Activated T-cell treated with anti-CD3 and anti-CD28 coated beads, Interleukin-2, amount 50 U/mL, for 1 hour (primary cell): ENCODE results near the gene UBA5.

Source experiments
- DNase-seq: peaks from one replicate; pipeline ENCODE4 v3.0.0-alpha.2; 2020

Gene UBA5

DNA sequence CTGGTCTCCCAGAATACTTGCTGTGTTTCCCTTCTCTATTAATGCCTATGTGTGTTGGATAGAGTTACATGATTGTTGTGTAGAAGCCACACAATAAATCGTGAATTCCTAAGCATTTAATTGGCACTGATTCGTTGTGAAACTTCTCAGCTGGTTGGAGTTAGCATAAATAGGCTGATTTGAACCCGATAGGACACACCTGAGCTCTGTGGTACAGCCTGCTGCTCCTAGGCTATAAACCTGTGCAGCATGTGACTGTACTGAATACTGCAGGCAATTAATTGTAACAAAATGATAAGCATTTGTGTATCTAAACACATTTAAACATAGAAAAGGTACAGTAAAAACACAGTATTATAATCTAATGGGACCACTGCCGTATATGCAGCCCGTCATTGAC, 5.4 kb upstream of the UBA5 start:
- no peak for DNase-seq

DNA sequence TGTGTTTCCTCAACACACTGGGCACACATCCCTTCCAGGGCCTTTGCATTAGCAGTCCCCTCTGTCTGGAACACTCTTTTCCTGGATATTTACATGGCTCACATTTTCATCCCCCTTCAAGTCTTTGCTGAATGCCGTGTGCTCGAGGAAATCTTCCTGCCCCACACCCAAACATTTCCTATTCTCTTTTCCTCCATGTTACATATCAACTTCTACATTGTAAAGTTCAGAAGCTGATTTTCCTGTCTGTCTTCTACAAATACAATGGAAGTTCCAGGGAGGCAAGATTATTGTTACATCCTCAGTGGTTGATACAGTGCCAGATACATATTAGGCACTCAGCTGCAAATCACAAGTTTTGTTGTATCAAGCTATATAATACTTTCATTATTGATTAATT, 4.7 kb upstream of the UBA5 start:
- DNase-seq, result no peak

- DNase-seq, result no peak
These were observed 2.0 kb upstream of the UBA5 start for GRCh38 chr3:132657869-132658747.

DNA sequence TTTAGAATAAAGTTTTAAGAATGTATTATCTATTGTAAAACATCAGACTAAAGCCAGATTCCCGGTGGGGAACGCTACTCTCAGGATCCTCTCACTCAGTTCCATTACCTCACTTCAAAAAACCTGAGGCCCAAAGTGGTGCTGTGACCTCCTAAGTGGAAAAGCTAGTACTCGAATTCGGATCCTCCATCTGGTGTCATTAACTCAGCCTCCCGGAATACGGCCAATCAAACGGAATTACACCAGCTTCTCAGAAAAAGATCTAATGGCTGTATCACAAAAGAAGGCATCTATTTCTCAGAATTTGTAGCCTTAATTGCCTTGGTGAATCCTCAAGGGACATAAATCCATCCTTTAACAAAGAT, 1.1 kb upstream of the UBA5 start:
- DNase-seq, result no peak

DNA sequence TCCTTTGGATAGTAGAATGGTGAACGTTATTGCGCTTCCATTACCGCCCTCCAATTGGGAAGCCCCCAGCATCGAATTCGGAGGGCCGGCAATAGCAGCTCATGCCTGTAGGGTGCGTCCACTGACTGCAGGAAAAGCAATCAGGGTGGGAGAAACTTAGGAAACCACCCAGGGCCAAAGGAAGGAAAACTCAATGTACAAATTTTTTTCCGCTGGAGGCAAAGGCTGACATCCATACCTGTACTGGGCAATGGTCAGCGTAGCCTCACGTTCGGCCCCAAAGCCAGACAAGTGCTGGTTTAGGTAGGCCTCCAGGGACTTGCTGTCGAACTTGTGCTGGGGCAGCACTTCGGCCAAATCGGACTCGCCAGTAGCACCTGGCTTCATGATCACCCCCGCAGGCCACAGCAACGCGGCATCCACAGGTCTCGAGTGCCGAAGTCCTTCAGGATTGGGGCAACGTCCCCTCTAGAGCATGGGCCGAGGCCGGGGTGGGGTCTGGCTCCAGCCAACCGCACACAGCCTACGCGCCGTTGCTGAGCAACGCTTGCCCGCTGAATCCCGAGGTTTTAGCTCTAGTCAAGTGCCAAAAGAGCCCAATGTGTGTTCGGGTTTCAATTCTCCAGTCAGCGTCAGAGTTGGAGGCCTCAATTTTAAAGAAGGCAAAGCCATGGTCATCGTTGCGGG, 621 bp upstream of the UBA5 start, which contains the start of gene ACAD11:
Gene ACAD11, minus strand, starts transcription at position 445 of the 687 bp plus-strand sequence. Its CDS starts 58 bp downstream, at position 387.
- no peak for DNase-seq

- DNase-seq, result no peak
These were observed 612 bp downstream of the UBA5 start for GRCh38 chr3:132660811-132661070.

GRCh38 chr3:132661101-132661500, 972 bp downstream of the UBA5 start:
- DNase-seq, result no peak

DNA sequence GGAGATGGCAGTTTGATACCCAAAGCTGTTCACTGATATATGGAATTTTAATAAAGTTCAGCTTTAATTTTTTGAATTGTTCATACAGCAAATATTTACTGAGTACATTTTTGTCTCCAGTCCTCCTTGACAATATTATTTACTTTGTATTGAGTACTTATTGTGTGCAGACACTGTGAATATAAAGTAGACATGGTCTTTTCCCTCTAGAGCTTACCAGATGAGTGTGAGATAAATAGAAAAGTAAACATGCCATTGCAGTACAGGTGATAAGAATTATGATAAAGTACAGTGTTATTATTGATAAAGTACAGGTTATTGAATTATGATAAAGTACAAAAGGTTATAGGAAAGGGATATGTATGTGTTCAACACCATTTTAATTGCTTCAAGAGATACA, 2.1 kb downstream of the UBA5 start:
- DNase-seq, result no peak

DNA sequence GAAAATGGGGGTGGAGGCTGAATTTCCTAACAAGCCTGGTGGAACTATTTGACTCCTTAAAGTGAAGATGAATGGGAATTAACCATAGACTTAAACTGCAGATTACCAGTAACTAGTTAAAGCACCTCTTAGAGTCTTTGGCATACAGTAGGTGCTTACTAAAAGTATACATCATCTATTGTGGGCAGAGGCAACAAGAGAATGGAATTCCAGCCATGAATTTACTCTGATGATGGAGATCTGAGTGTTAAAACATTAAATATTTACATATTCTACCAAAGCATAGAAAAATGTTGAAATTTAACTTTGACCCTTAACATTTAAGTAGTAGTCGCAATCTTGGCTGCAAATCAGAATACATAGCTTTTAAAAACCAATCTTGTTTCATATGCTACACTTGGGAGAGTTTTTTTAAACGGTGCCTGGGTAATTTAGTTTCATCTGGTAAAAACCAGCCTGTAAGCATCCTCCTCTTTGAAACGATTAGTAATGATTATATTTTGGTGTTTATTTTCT, 5.2 kb downstream of the UBA5 start:
- DNase-seq, result no peak

GRCh38 chr3:132669256-132669777, 9.2 kb downstream of the UBA5 start:
- DNase-seq, result no peak

- no peak for DNase-seq
These were observed 15.3 kb downstream of the UBA5 start for GRCh38 chr3:132675408-132675807.

- DNase-seq, result no peak
These were observed 19.8 kb downstream of the UBA5 start for GRCh38 chr3:132679911-132680310.

DNA sequence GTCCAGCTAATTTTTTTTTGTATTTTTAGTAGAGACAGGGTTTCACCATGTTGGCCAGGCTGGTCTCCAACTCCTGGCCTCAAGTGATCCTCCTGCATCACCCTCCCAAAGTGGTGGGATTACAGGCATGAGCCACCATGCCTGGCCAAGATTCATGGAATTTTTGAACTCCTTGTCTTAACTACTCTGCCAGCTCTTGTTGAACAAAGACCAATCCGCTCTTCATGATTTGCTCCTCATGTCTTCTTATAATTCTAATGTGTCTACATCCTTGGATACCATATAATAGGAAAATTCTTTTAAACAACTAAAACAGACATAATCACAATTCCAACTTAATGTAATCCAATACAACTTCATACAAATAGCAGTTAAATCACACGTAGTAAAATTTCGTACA, 21.3 kb downstream of the UBA5 start:
- DNase-seq, result no peak

- no peak for DNase-seq
These were observed 22.1 kb downstream of the UBA5 start for GRCh38 chr3:132682201-132682600.

DNA sequence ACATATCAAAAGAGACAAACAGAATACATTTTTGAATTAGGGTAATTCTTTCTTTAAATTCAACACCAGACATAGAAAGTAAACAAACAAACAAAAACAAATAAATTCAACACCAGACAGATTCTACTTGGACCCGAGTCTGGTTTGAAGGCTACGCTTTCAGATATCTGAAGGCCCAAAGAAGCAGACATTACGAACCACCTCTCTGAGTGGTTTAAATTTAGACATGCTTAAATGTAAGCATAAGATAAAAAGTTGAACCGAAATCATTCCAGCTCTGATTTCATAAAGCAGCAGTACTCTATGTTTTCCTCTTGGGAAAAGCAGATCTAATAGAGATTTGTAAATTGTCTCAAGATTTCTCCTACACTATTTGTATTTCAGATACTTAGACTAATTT, 29.9 kb downstream of the UBA5 start:
- no peak for DNase-seq

DNA sequence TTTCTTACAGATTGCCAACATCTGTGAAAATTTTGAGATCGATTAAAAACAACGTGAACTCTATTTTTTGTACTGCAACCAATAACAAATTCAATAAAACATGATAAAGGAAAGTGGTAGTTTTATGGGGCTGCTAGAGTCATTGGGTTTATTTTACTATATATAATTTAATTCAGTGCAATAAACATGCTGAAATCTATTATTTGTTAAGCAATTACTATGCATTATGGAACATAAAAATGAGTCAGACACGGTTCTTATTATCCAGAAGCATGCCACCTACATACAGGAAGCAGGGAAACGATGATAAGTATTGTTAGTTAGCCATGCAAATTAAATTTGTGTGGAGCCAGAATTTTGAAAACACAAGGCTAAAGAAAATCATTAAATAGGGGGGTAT, 34.9 kb downstream of the UBA5 start:
- no peak for DNase-seq

DNA sequence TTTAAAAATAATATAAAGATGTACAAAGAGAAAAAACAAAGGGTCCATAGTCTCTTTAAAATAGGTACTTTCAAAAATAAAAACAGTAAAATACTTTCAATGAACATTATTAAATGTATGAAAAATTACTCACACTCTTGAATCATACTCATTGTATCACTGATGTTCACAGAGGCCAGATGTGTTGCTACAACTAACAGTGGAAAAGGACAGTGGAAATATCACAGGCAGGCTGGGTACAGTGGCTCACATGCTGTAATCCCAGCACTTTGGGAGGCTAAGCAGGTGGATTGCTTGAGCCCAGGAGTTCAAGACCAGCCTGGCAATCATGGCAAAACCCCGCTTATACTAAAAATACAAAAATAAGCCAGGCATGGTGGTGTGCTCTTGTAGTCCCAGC, 35.3 kb downstream of the UBA5 start:
- DNase-seq, result no peak

DNA sequence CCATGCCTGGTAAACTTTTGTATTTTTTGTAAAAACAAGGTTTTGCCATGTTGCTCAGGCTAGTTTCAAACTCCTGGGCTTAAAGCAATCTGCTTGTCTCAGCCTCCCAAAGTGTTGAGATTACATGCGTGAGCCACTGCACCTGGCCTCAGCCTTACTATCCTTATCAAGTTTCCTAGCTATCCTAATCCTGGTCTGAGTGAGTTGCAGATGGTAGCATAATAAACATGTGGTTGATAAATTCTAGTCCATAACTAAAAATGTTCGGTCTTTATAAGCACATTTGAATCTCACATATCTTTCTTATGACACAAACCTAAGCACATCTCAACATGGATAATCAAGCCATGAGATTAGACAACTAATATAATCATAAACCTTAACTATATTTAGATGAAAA, 43.6 kb downstream of the UBA5 start:
- DNase-seq, result no peak

DNA sequence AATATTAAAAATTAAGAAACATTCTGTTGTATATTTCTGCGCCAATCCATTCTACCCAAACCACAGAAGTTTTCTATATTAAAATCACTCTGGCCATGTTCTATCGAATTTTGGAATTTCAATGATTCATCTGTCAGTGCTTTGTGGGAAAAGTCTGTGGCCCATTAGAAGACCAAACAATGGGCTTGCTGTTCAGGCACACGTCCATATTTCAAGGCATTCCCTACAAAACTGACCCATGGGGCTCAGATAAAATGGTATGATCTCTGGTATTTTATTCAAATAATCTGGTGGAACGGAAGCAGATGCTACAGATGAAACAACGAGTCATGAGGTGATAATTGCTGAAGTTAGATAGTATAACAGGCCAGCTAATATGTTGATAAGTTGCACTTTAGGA, 49.6 kb downstream of the UBA5 start:
- DNase-seq, result no peak

DNA sequence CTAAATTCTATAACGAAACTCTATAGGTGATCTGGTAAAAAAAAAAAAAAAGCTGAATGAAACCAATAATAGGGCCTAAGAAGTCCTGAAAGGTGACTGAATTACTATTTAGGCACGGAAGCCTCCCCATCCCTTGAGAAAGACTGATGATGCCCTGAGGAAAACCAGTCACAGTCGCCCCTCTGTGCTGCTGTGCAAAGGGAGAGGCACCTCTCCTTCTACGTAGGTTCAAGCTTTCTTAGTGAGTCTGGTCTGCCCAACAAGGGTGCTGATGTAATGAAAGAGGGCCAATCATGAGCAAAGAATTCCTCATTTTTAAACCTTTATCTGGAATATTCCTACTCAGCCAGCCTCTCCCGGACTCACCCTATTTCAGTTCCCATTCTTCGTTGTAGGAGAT, 50.2 kb downstream of the UBA5 start:
- DNase-seq, result no peak

GRCh38 chr3:132713977-132714727, 54.0 kb downstream of the UBA5 start:
- no peak for DNase-seq

- no peak for DNase-seq
These were observed 56.2 kb downstream of the UBA5 start for GRCh38 chr3:132716372-132716771.

DNA sequence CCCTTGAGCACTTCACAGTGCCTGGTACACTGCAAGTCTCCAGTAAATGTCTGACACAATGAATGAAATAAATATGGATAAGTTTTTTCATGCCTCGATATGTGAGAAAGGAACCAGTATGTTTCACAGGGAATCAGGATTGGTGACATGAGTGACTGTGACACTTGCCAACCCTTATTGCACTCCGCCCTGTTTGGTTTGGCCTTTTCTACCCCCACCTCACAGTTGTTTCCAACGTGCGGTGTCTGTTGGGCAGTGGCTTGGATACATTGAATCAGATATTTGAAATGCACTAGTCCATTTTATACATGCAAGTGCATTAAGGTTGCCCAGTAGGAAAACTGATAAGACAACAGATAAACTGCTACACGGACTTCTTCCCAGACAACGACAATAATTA, 60.1 kb downstream of the UBA5 start:
- no peak for DNase-seq
